Measurements from ENCODE around the gene HSFX4.
"Not testable (repeated sequence)": the region's sequence is repeated elsewhere in the genome, so short reads cannot be mapped to it uniquely, and the experiment has no call there.

HSFX4 gene

GRCh38 chrX:149929400-149929799 is at the start of gene HSFX4:
HSFX4 (plus strand) TSS chrX:149929573; CDS start chrX:149929645, 72 bp downstream.
- not testable (repeated sequence) for DNase-seq

GRCh38 chrX:149881081-149881711 is 48.2 kb upstream of the HSFX4 start, which contains the start of gene MAGEA8:
MAGEA8 (plus strand) TSS chrX:149881183; CDS start chrX:149884273, 3,090 bp downstream.
- DNase-seq = peak; percentile 20

GRCh38 chrX:149890828-149891227 is 38.5 kb upstream of the HSFX4 start:
- not testable (repeated sequence) for DNase-seq

GRCh38 chrX:149898554-149898953 is 30.8 kb upstream of the HSFX4 start:
- DNase-seq = no peak

GRCh38 chrX:149903889-149904748 is 25.3 kb upstream of the HSFX4 start:
- no peak for DNase-seq

- no peak for DNase-seq
These were observed 21.1 kb upstream of the HSFX4 start for GRCh38 chrX:149908308-149908707.

- no peak for DNase-seq
These were observed 20.6 kb upstream of the HSFX4 start for GRCh38 chrX:149908727-149909126.

- no peak for DNase-seq
These were observed 19.8 kb upstream of the HSFX4 start for GRCh38 chrX:149909324-149910177.

- DNase-seq = peak; percentile 9
These were observed 19.1 kb upstream of the HSFX4 start for GRCh38 chrX:149910178-149910695.

GRCh38 chrX:149916745-149917392 is 12.5 kb upstream of the HSFX4 start:
- DNase-seq = no peak

GRCh38 chrX:149923836-149924235 is 5.5 kb upstream of the HSFX4 start:
- DNase-seq = not testable (repeated sequence)

GRCh38 chrX:149924434-149924833 is 4.9 kb upstream of the HSFX4 start:
- DNase-seq = not testable (repeated sequence)

- DNase-seq = not testable (repeated sequence)
These were observed 2.0 kb upstream of the HSFX4 start for GRCh38 chrX:149927245-149927963.

- not testable (repeated sequence) for DNase-seq
These were observed 1.5 kb upstream of the HSFX4 start for GRCh38 chrX:149927964-149928258.

GRCh38 chrX:149928635-149929034 is 738 bp upstream of the HSFX4 start:
- DNase-seq = not testable (repeated sequence)

- not testable (repeated sequence) for DNase-seq
These were observed 2.0 kb downstream of the HSFX4 start for GRCh38 chrX:149931355-149931754.

GRCh38 chrX:149932150-149932549 is 2.8 kb downstream of the HSFX4 start:
- DNase-seq = not testable (repeated sequence)

- not testable (repeated sequence) for DNase-seq
These were observed 3.6 kb downstream of the HSFX4 start for GRCh38 chrX:149932970-149933369.

GRCh38 chrX:149933547-149933946 is 4.2 kb downstream of the HSFX4 start:
- not testable (repeated sequence) for DNase-seq

- not testable (repeated sequence) for DNase-seq
These were observed 8.0 kb downstream of the HSFX4 start for GRCh38 chrX:149937328-149937727.

- no peak for DNase-seq
These were observed 8.6 kb downstream of the HSFX4 start for GRCh38 chrX:149937871-149938426.
